ENCODE results near the gene EPM2AIP1.

DNA sequence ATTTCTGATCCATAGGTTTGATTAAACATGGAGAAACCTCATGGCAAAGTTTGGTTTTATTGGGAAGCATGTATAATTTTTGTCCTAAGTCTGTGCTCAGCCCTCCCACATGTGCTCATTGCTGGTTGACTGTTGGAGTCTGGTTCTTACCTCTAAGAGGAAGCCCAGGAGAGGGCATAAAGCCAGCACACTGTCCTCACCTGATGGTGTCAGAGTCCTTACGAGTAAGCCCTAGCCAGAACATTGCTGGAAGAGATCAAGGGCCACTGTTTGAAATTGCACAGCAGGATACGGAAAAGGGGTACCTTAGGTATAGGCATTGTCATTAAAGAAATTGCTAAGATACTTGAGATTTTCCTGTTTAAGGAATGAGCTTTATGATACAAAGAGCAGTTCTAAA, 21.7 kb upstream of the EPM2AIP1 start:
- TF ChIP-seq, protein P1, sequence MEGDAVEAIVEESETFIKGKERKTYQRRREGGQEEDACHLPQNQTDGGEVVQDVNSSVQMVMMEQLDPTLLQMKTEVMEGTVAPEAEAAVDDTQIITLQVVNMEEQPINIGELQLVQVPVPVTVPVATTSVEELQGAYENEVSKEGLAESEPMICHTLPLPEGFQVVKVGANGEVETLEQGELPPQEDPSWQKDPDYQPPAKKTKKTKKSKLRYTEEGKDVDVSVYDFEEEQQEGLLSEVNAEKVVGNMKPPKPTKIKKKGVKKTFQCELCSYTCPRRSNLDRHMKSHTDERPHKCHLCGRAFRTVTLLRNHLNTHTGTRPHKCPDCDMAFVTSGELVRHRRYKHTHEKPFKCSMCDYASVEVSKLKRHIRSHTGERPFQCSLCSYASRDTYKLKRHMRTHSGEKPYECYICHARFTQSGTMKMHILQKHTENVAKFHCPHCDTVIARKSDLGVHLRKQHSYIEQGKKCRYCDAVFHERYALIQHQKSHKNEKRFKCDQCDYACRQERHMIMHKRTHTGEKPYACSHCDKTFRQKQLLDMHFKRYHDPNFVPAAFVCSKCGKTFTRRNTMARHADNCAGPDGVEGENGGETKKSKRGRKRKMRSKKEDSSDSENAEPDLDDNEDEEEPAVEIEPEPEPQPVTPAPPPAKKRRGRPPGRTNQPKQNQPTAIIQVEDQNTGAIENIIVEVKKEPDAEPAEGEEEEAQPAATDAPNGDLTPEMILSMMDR (IDR thresholded peaks at IDR 0.05), result no peak
- TF ChIP-seq EP300 (IDR thresholded peaks at IDR 0.05) (no peak), POLR2A (IDR thresholded peaks at IDR 0.05) (no peak)

Measured in suprapubic skin (tissue), 3 donors.